Erythroblast (primary cell): ENCODE data around the gene ETV7.

ENCODE experiments used
- GATA1 ChIP-seq: IDR thresholded peaks from 2 replicates; pipeline ENCODE4 v1.6.1; 2011; ENCODE audit warnings: low read depth, mild to moderate bottlenecking, control low read depth, low read length, moderate library complexity
- POLR2A ChIP-seq: IDR thresholded peaks from 2 replicates; pipeline ENCODE4 v1.6.1; 2011; ENCODE audit warnings: mild to moderate bottlenecking, low read length

DNA sequence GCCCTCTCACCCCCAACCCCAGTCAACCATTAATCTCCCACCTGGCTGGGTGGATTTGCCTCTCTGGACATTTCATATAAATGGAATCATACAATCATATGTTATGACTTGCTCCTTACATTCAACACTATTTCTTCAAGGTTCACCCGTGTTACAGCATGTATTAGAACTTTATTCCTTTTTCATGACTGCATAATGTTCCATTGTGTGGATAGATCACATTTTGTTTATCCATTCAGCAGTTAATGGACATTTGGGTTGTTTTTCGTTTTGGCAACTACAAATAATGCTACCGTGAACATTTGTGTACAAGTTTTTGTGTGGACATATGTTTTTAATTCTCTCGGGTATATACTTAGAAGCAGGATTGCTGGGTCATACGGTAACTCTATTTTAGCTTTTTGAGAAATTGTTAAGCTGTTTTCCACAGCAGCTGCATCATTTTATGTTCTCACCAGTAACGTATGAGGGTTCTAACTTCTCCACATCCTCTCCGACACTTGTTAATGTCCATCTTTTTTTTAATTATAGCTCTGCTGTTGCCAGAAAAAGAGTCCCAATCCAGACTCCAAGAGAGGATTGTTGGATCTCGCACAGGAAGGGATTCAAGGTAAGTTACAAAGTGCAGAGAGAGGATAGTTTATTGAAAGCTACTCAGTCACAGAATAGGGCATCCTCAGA lies 34.9 kb downstream of the ETV7 start:
- no peak for TF ChIP-seq POLR2A
- TF ChIP-seq GATA1 = no peak
